Liver (tissue), 3 donors: ENCODE results near the gene GNG7.

Experiments
- CTCF ChIP-seq: fragments of 150-350 bp; IDR thresholded peaks from 2 replicates; pipeline ENCODE4 v1.5.1; 2017; ENCODE audit warnings: improper control_type of control experiment, low read depth, low read length; ENCODE audit not compliant: missing input control
- FOXA1 ChIP-seq: IDR thresholded peaks from 2 replicates; pipeline ENCODE4 v1.6.1; 2016; ENCODE audit warnings: antibody characterized with exemption
- JUND ChIP-seq, 2 donors: IDR thresholded peaks; 2 replicates each; pipeline ENCODE4 v1.6.1; 2016; ENCODE audit warnings: antibody characterized with exemption in 2 of 2
- MAX ChIP-seq: IDR thresholded peaks from 2 replicates; pipeline ENCODE4 v1.6.1; 2016; ENCODE audit warnings: antibody characterized with exemption
- RAD21 ChIP-seq, 2 donors: IDR thresholded peaks; 2 replicates each; pipeline ENCODE4 v1.6.1; 2016; ENCODE audit warnings: antibody characterized with exemption in 2 of 2, mild to moderate bottlenecking in 2 of 2
- RXRA ChIP-seq, 2 donors: IDR thresholded peaks; 2 replicates each; pipeline ENCODE4 v1.6.1; 2017 to 2018; ENCODE audit warnings: antibody characterized with exemption in 2 of 2, mild to moderate bottlenecking in 1 of 2
- SP1 ChIP-seq: IDR thresholded peaks from 2 replicates; pipeline ENCODE4 v1.6.1; 2018; ENCODE audit warnings: antibody characterized with exemption, mild to moderate bottlenecking
- YY1 ChIP-seq: IDR thresholded peaks from 2 replicates; pipeline ENCODE4 v1.6.1; 2016; ENCODE audit warnings: antibody characterized with exemption, mild to moderate bottlenecking
- TF ChIP-seq, protein P1 (sequence below): IDR thresholded peaks from 2 replicates; pipeline ENCODE4 v1.6.1; 2016; ENCODE audit warnings: antibody characterized with exemption, mild to moderate bottlenecking
- donor health status: healthy.
- donor health status: healthy.

GRCh38 chr19:2711172-2711874 lies 8.8 kb upstream of the GNG7 start:
- no peak for TF ChIP-seq CTCF
- TF ChIP-seq RXRA (IDR thresholded peaks at IDR 0.05): no peak
- TF ChIP-seq SP1: no peak
- TF ChIP-seq, protein P1, sequence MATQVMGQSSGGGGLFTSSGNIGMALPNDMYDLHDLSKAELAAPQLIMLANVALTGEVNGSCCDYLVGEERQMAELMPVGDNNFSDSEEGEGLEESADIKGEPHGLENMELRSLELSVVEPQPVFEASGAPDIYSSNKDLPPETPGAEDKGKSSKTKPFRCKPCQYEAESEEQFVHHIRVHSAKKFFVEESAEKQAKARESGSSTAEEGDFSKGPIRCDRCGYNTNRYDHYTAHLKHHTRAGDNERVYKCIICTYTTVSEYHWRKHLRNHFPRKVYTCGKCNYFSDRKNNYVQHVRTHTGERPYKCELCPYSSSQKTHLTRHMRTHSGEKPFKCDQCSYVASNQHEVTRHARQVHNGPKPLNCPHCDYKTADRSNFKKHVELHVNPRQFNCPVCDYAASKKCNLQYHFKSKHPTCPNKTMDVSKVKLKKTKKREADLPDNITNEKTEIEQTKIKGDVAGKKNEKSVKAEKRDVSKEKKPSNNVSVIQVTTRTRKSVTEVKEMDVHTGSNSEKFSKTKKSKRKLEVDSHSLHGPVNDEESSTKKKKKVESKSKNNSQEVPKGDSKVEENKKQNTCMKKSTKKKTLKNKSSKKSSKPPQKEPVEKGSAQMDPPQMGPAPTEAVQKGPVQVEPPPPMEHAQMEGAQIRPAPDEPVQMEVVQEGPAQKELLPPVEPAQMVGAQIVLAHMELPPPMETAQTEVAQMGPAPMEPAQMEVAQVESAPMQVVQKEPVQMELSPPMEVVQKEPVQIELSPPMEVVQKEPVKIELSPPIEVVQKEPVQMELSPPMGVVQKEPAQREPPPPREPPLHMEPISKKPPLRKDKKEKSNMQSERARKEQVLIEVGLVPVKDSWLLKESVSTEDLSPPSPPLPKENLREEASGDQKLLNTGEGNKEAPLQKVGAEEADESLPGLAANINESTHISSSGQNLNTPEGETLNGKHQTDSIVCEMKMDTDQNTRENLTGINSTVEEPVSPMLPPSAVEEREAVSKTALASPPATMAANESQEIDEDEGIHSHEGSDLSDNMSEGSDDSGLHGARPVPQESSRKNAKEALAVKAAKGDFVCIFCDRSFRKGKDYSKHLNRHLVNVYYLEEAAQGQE: no peak
- TF ChIP-seq MAX: no peak
- no peak for TF ChIP-seq FOXA1
- TF ChIP-seq RAD21 (IDR thresholded peaks at IDR 0.05): no peak
- TF ChIP-seq JUND (IDR thresholded peaks at IDR 0.05): no peak
- no peak for TF ChIP-seq YY1
